Measurements from ENCODE around the gene GATA3.

GATA3 gene

GRCh38 chr10:8103543-8103942 is 49.1 kb downstream of the GATA3 start:
- DNase-seq: no peak

GRCh38 chr10:8104005-8104404 is 49.5 kb downstream of the GATA3 start:
- no peak for DNase-seq

- DNase-seq: no peak
These were observed 50.2 kb downstream of the GATA3 start for GRCh38 chr10:8104721-8105120.

- no peak for DNase-seq
These were observed 51.4 kb downstream of the GATA3 start for GRCh38 chr10:8105932-8106331.

GRCh38 chr10:8112230-8112905 is 57.9 kb downstream of the GATA3 start:
- DNase-seq: no peak

GRCh38 chr10:8112942-8113442 is 58.5 kb downstream of the GATA3 start:
- DNase-seq: no peak

GRCh38 chr10:8113616-8114015 is 59.1 kb downstream of the GATA3 start:
- no peak for DNase-seq

GRCh38 chr10:8114741-8115617 is 60.5 kb downstream of the GATA3 start:
- DNase-seq: no peak

- no peak for DNase-seq
These were observed 61.1 kb downstream of the GATA3 start for GRCh38 chr10:8115618-8115980.

- DNase-seq: no peak
These were observed 62.0 kb downstream of the GATA3 start for GRCh38 chr10:8116474-8116873.

GRCh38 chr10:8116926-8117493 is 62.5 kb downstream of the GATA3 start:
- no peak for DNase-seq

GRCh38 chr10:8121201-8121890 is 66.9 kb downstream of the GATA3 start:
- DNase-seq: no peak

- DNase-seq: no peak
These were observed 68.3 kb downstream of the GATA3 start for GRCh38 chr10:8122611-8123369.

GRCh38 chr10:8124436-8124835 is 69.9 kb downstream of the GATA3 start:
- DNase-seq: no peak
